LNCAP (cell line): ENCODE results near the gene AJUBA.

Source experiments
- CTCF ChIP-seq: fragments of 450-650 bp; IDR thresholded peaks from 2 replicates; pipeline ENCODE4 v1.5.1; 2017; ENCODE audit warnings: mild to moderate bottlenecking

AJUBA gene

GRCh38 chr14:22980672-22981089, 1.7 kb downstream of the AJUBA start:
- no peak for TF ChIP-seq CTCF

GRCh38 chr14:22979748-22980392, 2.5 kb downstream of the AJUBA start:
- no peak for TF ChIP-seq CTCF

GRCh38 chr14:22978981-22979671, 3.2 kb downstream of the AJUBA start:
- no peak for TF ChIP-seq CTCF

- no peak for TF ChIP-seq CTCF
Observed at GRCh38 chr14:22978487-22978837, 3.9 kb downstream of the AJUBA start.

- no peak for TF ChIP-seq CTCF
Observed at GRCh38 chr14:22977684-22978486, 4.5 kb downstream of the AJUBA start.

GRCh38 chr14:22977434-22977683, 5.0 kb downstream of the AJUBA start:
- no peak for TF ChIP-seq CTCF

- no peak for TF ChIP-seq CTCF
Observed at GRCh38 chr14:22976620-22977433, 5.5 kb downstream of the AJUBA start.
